ENCODE data around the gene SAMD4B.

The SAMD4B gene

GRCh38 chr19:39318071-39318470 lies 24.1 kb upstream of the SAMD4B start:
- Mint-ChIP-seq H3K36me3 (ENCODE audit: insufficient read depth) (peaks cover 15% of the 10 kb centered on the region), H3K4me1 (peaks cover 41% of the 10 kb centered on the region), H3K4me3 (no peak overlapping the region), H3K27ac (ENCODE audit: low read depth) (no peak overlapping the region), H3K27me3 (no peaks in the 10 kb centered on the region), H3K9me3 (no peaks in the 10 kb centered on the region)
- no peak for ATAC-seq (replicated peaks; ENCODE audit: extremely low read depth, poor library complexity, severe bottlenecking)
- DNase-seq (ENCODE audit: low spot score in 2 of 2), result no peak

- ATAC-seq (replicated peaks; ENCODE audit: extremely low read depth, poor library complexity, severe bottlenecking) (no peak), DNase-seq (ENCODE audit: low spot score in 2 of 2) (no peak)
- peak overlapping the region; percentile 72 for H3K4me3 Mint-ChIP-seq
- H3K27ac Mint-ChIP-seq (ENCODE audit: low read depth), result no peak overlapping the region
- H3K9me3 Mint-ChIP-seq, result no peaks in the 10 kb centered on the region
- H3K4me1 Mint-ChIP-seq, result peaks cover 39% of the 10 kb centered on the region
- peaks cover 14% of the 10 kb centered on the region for H3K36me3 Mint-ChIP-seq (ENCODE audit: insufficient read depth)
- no peaks in the 10 kb centered on the region for H3K27me3 Mint-ChIP-seq
Observed at GRCh38 chr19:39318690-39319089, 23.5 kb upstream of the SAMD4B start.

- no peaks in the 10 kb centered on the region for H3K27me3 Mint-ChIP-seq
- H3K4me3 Mint-ChIP-seq, result peak overlapping the region; percentile 72
- no peak overlapping the region for H3K27ac Mint-ChIP-seq (ENCODE audit: low read depth)
- no peak for ATAC-seq (replicated peaks; ENCODE audit: extremely low read depth, poor library complexity, severe bottlenecking)
- peaks cover 38% of the 10 kb centered on the region for H3K4me1 Mint-ChIP-seq
- no peaks in the 10 kb centered on the region for H3K9me3 Mint-ChIP-seq
- DNase-seq (ENCODE audit: low spot score in 2 of 2), result no peak
- peaks cover 11% of the 10 kb centered on the region for H3K36me3 Mint-ChIP-seq (ENCODE audit: insufficient read depth)
Observed at GRCh38 chr19:39319098-39319891, 22.9 kb upstream of the SAMD4B start.

- no peak for DNase-seq (ENCODE audit: low spot score in 2 of 2)
- Mint-ChIP-seq H3K4me3 (peak overlapping the region; percentile 72), H3K4me1 (peaks cover 38% of the 10 kb centered on the region), H3K9me3 (no peaks in the 10 kb centered on the region), H3K27ac (ENCODE audit: low read depth) (no peak overlapping the region), H3K27me3 (no peaks in the 10 kb centered on the region), H3K36me3 (ENCODE audit: insufficient read depth) (peaks cover 10% of the 10 kb centered on the region)
- ATAC-seq (replicated peaks; ENCODE audit: extremely low read depth, poor library complexity, severe bottlenecking), result no peak
Observed at GRCh38 chr19:39319892-39320248, 22.4 kb upstream of the SAMD4B start.

GRCh38 chr19:39321117-39321831 lies 20.9 kb upstream of the SAMD4B start:
- Mint-ChIP-seq H3K9me3 (no peaks in the 10 kb centered on the region), H3K4me1 (peaks cover 38% of the 10 kb centered on the region), H3K27ac (ENCODE audit: low read depth) (peak overlapping the region; percentile 82), H3K36me3 (ENCODE audit: insufficient read depth) (peaks cover 12% of the 10 kb centered on the region), H3K4me3 (peak overlapping the region; percentile 82), H3K27me3 (no peaks in the 10 kb centered on the region)
- ATAC-seq (replicated peaks; ENCODE audit: extremely low read depth, poor library complexity, severe bottlenecking) (peak; percentile 37), DNase-seq (ENCODE audit: low spot score in 2 of 2) (no peak)

GRCh38 chr19:39321832-39322176 lies 20.4 kb upstream of the SAMD4B start:
- no peak for ATAC-seq (replicated peaks; ENCODE audit: extremely low read depth, poor library complexity, severe bottlenecking)
- Mint-ChIP-seq H3K27me3 (no peaks in the 10 kb centered on the region), H3K9me3 (no peaks in the 10 kb centered on the region), H3K27ac (ENCODE audit: low read depth) (peak overlapping the region; percentile 82), H3K4me3 (peak overlapping the region; percentile 82), H3K36me3 (ENCODE audit: insufficient read depth) (peaks cover 12% of the 10 kb centered on the region), H3K4me1 (peaks cover 35% of the 10 kb centered on the region)
- DNase-seq (ENCODE audit: low spot score in 2 of 2), result no peak

- ATAC-seq (replicated peaks; ENCODE audit: extremely low read depth, poor library complexity, severe bottlenecking) (no peak), DNase-seq (ENCODE audit: low spot score in 2 of 2) (no peak)
- no peak overlapping the region for H3K4me3 Mint-ChIP-seq
- H3K9me3 Mint-ChIP-seq, result no peaks in the 10 kb centered on the region
- no peaks in the 10 kb centered on the region for H3K27me3 Mint-ChIP-seq
- H3K27ac Mint-ChIP-seq (ENCODE audit: low read depth), result no peak overlapping the region
- H3K36me3 Mint-ChIP-seq (ENCODE audit: insufficient read depth), result peaks cover 24% of the 10 kb centered on the region
- H3K4me1 Mint-ChIP-seq, result peaks cover 36% of the 10 kb centered on the region
Observed at GRCh38 chr19:39324242-39324842, 17.9 kb upstream of the SAMD4B start.

GRCh38 chr19:39325778-39326665 lies 16.2 kb upstream of the SAMD4B start:
- Mint-ChIP-seq H3K27ac (ENCODE audit: low read depth) (no peak overlapping the region), H3K36me3 (ENCODE audit: insufficient read depth) (peaks cover 28% of the 10 kb centered on the region), H3K27me3 (no peaks in the 10 kb centered on the region), H3K4me1 (peaks cover 40% of the 10 kb centered on the region), H3K4me3 (no peak overlapping the region), H3K9me3 (no peaks in the 10 kb centered on the region)
- ATAC-seq (replicated peaks; ENCODE audit: extremely low read depth, poor library complexity, severe bottlenecking) (no peak), DNase-seq (ENCODE audit: low spot score in 2 of 2) (no peak)

- Mint-ChIP-seq H3K27ac (ENCODE audit: low read depth) (no peak overlapping the region), H3K4me1 (peaks cover 34% of the 10 kb centered on the region), H3K9me3 (no peaks in the 10 kb centered on the region)
Observed at GRCh38 chr19:39327363-39328045, 14.7 kb upstream of the SAMD4B start.

GRCh38 chr19:39328046-39328705 lies 14.0 kb upstream of the SAMD4B start:
- ATAC-seq (replicated peaks; ENCODE audit: extremely low read depth, poor library complexity, severe bottlenecking) (no peak), DNase-seq (ENCODE audit: low spot score in 2 of 2) (peak; percentile 76 to 85)
- peak overlapping the region; percentile 37 for H3K4me3 Mint-ChIP-seq
- H3K27me3 Mint-ChIP-seq, result no peaks in the 10 kb centered on the region
- peaks cover 34% of the 10 kb centered on the region for H3K4me1 Mint-ChIP-seq
- H3K9me3 Mint-ChIP-seq, result no peaks in the 10 kb centered on the region
- H3K36me3 Mint-ChIP-seq (ENCODE audit: insufficient read depth), result peaks cover 35% of the 10 kb centered on the region
- peak overlapping the region; percentile 35 for H3K27ac Mint-ChIP-seq (ENCODE audit: low read depth)

More at GRCh38 chr19:39327363-39328045, 14.7 kb upstream of the SAMD4B start:
- H3K36me3 Mint-ChIP-seq (ENCODE audit: insufficient read depth), result peaks cover 33% of the 10 kb centered on the region
- H3K4me3 Mint-ChIP-seq, result peak overlapping the region; percentile 37
- DNase-seq (ENCODE audit: low spot score in 2 of 2) (no peak), ATAC-seq (replicated peaks; ENCODE audit: extremely low read depth, poor library complexity, severe bottlenecking) (no peak)
- no peaks in the 10 kb centered on the region for H3K27me3 Mint-ChIP-seq

GRCh38 chr19:39329948-39330347 lies 12.3 kb upstream of the SAMD4B start:
- H3K27ac Mint-ChIP-seq (ENCODE audit: low read depth), result peak overlapping the region; percentile 19
- DNase-seq (ENCODE audit: low spot score in 2 of 2), result no peak
- H3K9me3 Mint-ChIP-seq, result no peaks in the 10 kb centered on the region
- no peak overlapping the region for H3K4me3 Mint-ChIP-seq
- H3K27me3 Mint-ChIP-seq, result no peaks in the 10 kb centered on the region
- ATAC-seq (replicated peaks; ENCODE audit: extremely low read depth, poor library complexity, severe bottlenecking), result no peak
- peaks cover 46% of the 10 kb centered on the region for H3K36me3 Mint-ChIP-seq (ENCODE audit: insufficient read depth)
- peaks cover 35% of the 10 kb centered on the region for H3K4me1 Mint-ChIP-seq

Data from central memory CD8-positive, alpha-beta T cell (primary cell).